Nephron progenitor cell (in vitro differentiated cells): ENCODE results near the gene PCNT.
A peak's percentile ranks its signal among the peaks of the same experiment; 100 is the strongest.

ENCODE experiments used
- DNase-seq: peaks from one replicate; pipeline ENCODE4 v3.0.0; 2021
- H3K27ac Mint-ChIP-seq: 2 replicates; pipeline ENCODE4 v1.8.0; 2021; ENCODE audit warnings: mild to moderate bottlenecking, moderate library complexity, mixed read lengths
- H3K27me3 Mint-ChIP-seq: 2 replicates; pipeline ENCODE4 v1.8.0; 2021; ENCODE audit warnings: mild to moderate bottlenecking, low read depth, mixed read lengths; ENCODE audit not compliant: poor library complexity
- H3K36me3 Mint-ChIP-seq: 2 replicates; pipeline ENCODE4 v1.8.0; 2021; ENCODE audit warnings: low read depth, mixed read lengths
- H3K4me1 Mint-ChIP-seq: 2 replicates; pipeline ENCODE4 v1.8.0; 2021; ENCODE audit warnings: mixed read lengths
- H3K4me3 Mint-ChIP-seq: 2 replicates; pipeline ENCODE4 v1.8.0; 2021; ENCODE audit warnings: mild to moderate bottlenecking, moderate library complexity, mixed read lengths
- H3K9me3 Mint-ChIP-seq: 2 replicates; pipeline ENCODE4 v1.8.0; 2021; ENCODE audit warnings: mild to moderate bottlenecking, moderate library complexity, mixed read lengths
- TF ChIP-seq, protein P1 (sequence below): fragments of 200-600 bp; sonication (generic); IDR thresholded peaks from 2 replicates; pipeline ENCODE4 v1.5.0; 2021; ENCODE audit warnings: antibody characterized with exemption

Gene PCNT

GRCh38 chr21:46324390-46325072 lies 575 bp downstream of the PCNT start:
- DNase-seq = peak; percentile 94
- Mint-ChIP-seq H3K36me3 (peaks cover 42% of the 10 kb centered on the region), H3K9me3 (no peaks in the 10 kb centered on the region), H3K27me3 (no peaks in the 10 kb centered on the region), H3K27ac (no peak overlapping the region), H3K4me3 (peak overlapping the region; percentile 97), H3K4me1 (peaks cover 45% of the 10 kb centered on the region)
- TF ChIP-seq, protein P1, sequence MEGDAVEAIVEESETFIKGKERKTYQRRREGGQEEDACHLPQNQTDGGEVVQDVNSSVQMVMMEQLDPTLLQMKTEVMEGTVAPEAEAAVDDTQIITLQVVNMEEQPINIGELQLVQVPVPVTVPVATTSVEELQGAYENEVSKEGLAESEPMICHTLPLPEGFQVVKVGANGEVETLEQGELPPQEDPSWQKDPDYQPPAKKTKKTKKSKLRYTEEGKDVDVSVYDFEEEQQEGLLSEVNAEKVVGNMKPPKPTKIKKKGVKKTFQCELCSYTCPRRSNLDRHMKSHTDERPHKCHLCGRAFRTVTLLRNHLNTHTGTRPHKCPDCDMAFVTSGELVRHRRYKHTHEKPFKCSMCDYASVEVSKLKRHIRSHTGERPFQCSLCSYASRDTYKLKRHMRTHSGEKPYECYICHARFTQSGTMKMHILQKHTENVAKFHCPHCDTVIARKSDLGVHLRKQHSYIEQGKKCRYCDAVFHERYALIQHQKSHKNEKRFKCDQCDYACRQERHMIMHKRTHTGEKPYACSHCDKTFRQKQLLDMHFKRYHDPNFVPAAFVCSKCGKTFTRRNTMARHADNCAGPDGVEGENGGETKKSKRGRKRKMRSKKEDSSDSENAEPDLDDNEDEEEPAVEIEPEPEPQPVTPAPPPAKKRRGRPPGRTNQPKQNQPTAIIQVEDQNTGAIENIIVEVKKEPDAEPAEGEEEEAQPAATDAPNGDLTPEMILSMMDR = no peak

GRCh38 chr21:46325073-46325912 lies 1.3 kb downstream of the PCNT start:
- peak overlapping the region; percentile 81 for H3K4me3 Mint-ChIP-seq
- H3K36me3 Mint-ChIP-seq = peaks cover 42% of the 10 kb centered on the region
- peak; percentile 63 for DNase-seq
- peak overlapping the region; percentile 44 for H3K27ac Mint-ChIP-seq
- no peaks in the 10 kb centered on the region for H3K27me3 Mint-ChIP-seq
- H3K9me3 Mint-ChIP-seq = no peaks in the 10 kb centered on the region
- peaks cover 43% of the 10 kb centered on the region for H3K4me1 Mint-ChIP-seq
- TF ChIP-seq, protein P1 = no peak

GRCh38 chr21:46326110-46326703 lies 2.3 kb downstream of the PCNT start:
- TF ChIP-seq, protein P1 = no peak
- peaks cover 38% of the 10 kb centered on the region for H3K4me1 Mint-ChIP-seq
- H3K27ac Mint-ChIP-seq = no peak overlapping the region
- no peaks in the 10 kb centered on the region for H3K27me3 Mint-ChIP-seq
- peak overlapping the region; percentile 7 for H3K4me3 Mint-ChIP-seq
- no peaks in the 10 kb centered on the region for H3K9me3 Mint-ChIP-seq
- no peak for DNase-seq
- peaks cover 43% of the 10 kb centered on the region for H3K36me3 Mint-ChIP-seq

DNA sequence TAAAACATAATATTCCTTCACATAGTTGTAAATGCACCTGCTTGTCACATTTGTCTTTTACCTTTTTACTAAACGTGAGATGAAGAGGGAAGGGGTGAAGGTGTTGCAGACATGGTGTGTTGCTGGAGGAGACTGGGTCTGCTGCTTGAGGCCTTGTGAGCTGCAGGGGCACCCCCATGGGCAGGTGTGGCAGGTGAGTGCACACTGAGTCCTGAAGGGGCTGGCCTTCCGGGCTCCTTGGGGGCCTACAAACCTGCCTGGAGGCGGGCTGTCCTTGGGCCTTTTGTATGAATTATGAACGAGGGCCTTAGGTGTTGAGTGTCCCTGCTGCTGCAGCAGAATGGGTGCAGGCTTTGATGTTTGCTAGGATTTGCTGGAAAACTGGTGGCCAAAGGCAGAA lies 3.8 kb downstream of the PCNT start:
- TF ChIP-seq, protein P1 = no peak
- Mint-ChIP-seq H3K27me3 (no peaks in the 10 kb centered on the region), H3K27ac (peak overlapping the region; percentile 42), H3K4me3 (no peak overlapping the region), H3K4me1 (peaks cover 23% of the 10 kb centered on the region), H3K36me3 (peaks cover 50% of the 10 kb centered on the region), H3K9me3 (no peaks in the 10 kb centered on the region)
- no peak for DNase-seq

- Mint-ChIP-seq H3K9me3 (no peaks in the 10 kb centered on the region), H3K27me3 (no peaks in the 10 kb centered on the region), H3K4me1 (peaks cover 23% of the 10 kb centered on the region), H3K36me3 (peaks cover 51% of the 10 kb centered on the region), H3K27ac (no peak overlapping the region), H3K4me3 (no peak overlapping the region)
- TF ChIP-seq, protein P1 = no peak
- DNase-seq = no peak
These were observed 4.2 kb downstream of the PCNT start for GRCh38 chr21:46328151-46328550.
